Uterus (tissue), 4 donors: ENCODE results near the gene PERM1. TPM values are rescaled to one million over a fixed set of nuclear protein-coding genes. Genes with fewer than 3 reads are reported as not detected.
A peak's percentile ranks its signal among the peaks of the same experiment; 100 is the strongest.

Experiments used
- DNase-seq, 2 donors: peaks; one replicate each; pipeline ENCODE4 v3.0.0-alpha.2; 2019 to 2020
- H3K27ac ChIP-seq, 2 donors: fragments of 200-600 bp; sonication (generic); 1 replicate in 1 of 2; 2 replicates in 1 of 2; pipeline ENCODE4 v1.5.1; 2016 to 2018
- H3K27me3 ChIP-seq, 2 donors: fragments of 200-600 bp; sonication (generic); one replicate each; pipeline ENCODE4 v1.5.1; 2018 to 2019; ENCODE audit warnings: control low read depth in 1 of 2
- H3K36me3 ChIP-seq, 2 donors: fragments of 200-600 bp; sonication (generic); one replicate each; pipeline ENCODE4 v1.5.1; 2019; ENCODE audit warnings: control low read depth in 1 of 2
- H3K4me1 ChIP-seq, 2 donors: fragments of 200-600 bp; sonication (generic); one replicate each; pipeline ENCODE4 v1.5.1; 2018 to 2019; ENCODE audit warnings: control low read depth in 1 of 2
- H3K4me3 ChIP-seq, 2 donors: fragments of 200-600 bp; sonication (generic); 1 replicate in 1 of 2; 2 replicates in 1 of 2; pipeline ENCODE4 v1.5.1; 2018 to 2019; ENCODE audit warnings: mild to moderate bottlenecking in 1 of 2
- H3K9me3 ChIP-seq, 2 donors: fragments of 200-600 bp; sonication (generic); one replicate each; pipeline ENCODE4 v1.5.1; 2019; ENCODE audit warnings: control low read depth in 1 of 2
- POLR2A ChIP-seq, 2 donors: fragments of 450-650 bp; IDR thresholded peaks; one replicate each; pipeline ENCODE4 v1.6.1; 2016; ENCODE audit warnings: antibody characterized with exemption in 2 of 2, mild to moderate bottlenecking in 1 of 2, moderate library complexity in 1 of 2
- intact Hi-C: fragments of 100-400 bp; cut with DNase I; formaldehyde crosslinking; loops from one replicate; pipeline ENCODE4 v1.15.1; 2023; ENCODE audit warnings: low total_unique reads
- total RNA-seq, 4 donors: library from RNA; depleted of rRNA in 3 of 4; stranded (reverse); fragments of >200 nt in 3 of 4; gene quantifications; one replicate each; pipeline versions ENCODE4 v1.1.0 to v1.2.4, GENCODE V29; 2014 to 2023
- TF ChIP-seq, protein P1 (sequence below), 4 experiments: fragments of 200-600 bp in 2 of 4; fragments of 450-650 bp in 2 of 4; sonication (generic) in 2 of 4; IDR thresholded peaks; one replicate each; pipeline ENCODE4 v1.5.1; 2016 to 2019; ENCODE audit warnings: antibody characterized with exemption in 4 of 4, mild to moderate bottlenecking in 2 of 4, moderate library complexity in 1 of 4
- donor health status: DM: yes; HTN: yes; CAD: no.

The PERM1 gene
- total RNA-seq, 4 donors from 2014 or later: 2.3 TPM; not detected in 3

DNA sequence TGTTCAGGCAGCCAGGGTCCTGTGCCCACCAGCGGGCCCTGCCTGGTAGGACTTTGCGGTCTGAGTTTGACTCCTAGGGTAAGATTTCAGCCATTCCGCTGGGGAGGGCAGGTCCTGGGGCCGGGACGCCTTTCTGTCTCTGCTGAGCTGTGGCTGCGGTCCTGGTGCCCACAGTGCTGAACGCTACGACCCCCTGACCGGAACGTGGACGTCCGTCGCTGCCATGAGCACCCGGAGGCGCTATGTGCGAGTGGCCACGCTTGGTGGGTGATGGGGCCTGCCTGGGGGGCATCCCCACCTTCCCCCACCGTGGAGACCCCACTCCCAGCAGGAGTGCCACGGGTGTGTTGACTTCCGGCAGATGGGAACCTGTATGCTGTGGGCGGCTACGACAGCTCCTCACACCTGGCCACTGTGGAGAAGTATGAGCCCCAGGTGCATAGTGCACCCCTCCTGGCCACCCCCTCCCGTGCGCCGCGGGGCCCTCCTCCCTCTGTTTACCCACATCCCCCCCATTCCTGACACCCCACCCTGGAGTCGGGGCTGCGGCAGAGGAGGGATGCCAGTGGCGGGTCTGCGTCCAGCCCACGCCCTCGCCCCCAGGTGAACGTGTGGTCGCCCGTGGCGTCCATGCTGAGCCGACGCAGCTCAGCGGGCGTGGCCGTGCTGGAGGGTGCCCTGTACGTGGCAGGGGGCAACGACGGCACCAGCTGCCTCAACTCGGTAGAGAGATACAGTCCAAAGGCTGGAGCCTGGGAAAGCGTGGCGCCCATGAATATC is 18.0 kb downstream of the PERM1 start:
- DNase-seq: no peak
- H3K27ac ChIP-seq: no peak overlapping the region
- intact Hi-C loops: no loop called here
- H3K27me3 ChIP-seq: no peaks in the 10 kb centered on the region
- H3K9me3 ChIP-seq: no peaks in the 10 kb centered on the region
- peaks cover 0 to 12% of the 10 kb centered on the region in 2 donors for H3K4me1 ChIP-seq
- no peak overlapping the region for H3K4me3 ChIP-seq
- TF ChIP-seq, protein P1, sequence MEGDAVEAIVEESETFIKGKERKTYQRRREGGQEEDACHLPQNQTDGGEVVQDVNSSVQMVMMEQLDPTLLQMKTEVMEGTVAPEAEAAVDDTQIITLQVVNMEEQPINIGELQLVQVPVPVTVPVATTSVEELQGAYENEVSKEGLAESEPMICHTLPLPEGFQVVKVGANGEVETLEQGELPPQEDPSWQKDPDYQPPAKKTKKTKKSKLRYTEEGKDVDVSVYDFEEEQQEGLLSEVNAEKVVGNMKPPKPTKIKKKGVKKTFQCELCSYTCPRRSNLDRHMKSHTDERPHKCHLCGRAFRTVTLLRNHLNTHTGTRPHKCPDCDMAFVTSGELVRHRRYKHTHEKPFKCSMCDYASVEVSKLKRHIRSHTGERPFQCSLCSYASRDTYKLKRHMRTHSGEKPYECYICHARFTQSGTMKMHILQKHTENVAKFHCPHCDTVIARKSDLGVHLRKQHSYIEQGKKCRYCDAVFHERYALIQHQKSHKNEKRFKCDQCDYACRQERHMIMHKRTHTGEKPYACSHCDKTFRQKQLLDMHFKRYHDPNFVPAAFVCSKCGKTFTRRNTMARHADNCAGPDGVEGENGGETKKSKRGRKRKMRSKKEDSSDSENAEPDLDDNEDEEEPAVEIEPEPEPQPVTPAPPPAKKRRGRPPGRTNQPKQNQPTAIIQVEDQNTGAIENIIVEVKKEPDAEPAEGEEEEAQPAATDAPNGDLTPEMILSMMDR (IDR thresholded peaks at IDR 0.05): no peak
- TF ChIP-seq POLR2A (IDR thresholded peaks at IDR 0.05): no peak
- H3K36me3 ChIP-seq: no peaks in the 10 kb centered on the region

DNA sequence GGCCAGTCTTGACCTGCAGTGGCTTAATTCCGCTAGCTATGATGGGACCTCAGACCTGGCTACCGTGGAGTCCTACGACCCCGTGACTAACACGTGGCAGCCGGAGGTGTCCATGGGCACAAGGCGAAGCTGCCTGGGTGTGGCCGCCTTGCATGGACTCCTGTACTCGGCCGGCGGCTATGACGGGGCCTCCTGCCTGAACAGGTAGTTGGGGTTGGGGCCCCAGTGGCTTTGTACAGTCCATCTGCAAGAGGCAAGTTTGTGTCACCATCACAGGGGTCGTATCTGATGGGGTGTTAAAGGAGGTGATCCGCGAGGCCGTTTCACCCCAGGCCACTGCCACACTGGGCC is 18.6 kb downstream of the PERM1 start:
- Histone ChIP-seq H3K9me3 (no peaks in the 10 kb centered on the region), H3K4me1 (peaks cover 0 to 13% of the 10 kb centered on the region in 2 donors), H3K27ac (no peak overlapping the region), H3K4me3 (no peak overlapping the region), H3K27me3 (no peaks in the 10 kb centered on the region), H3K36me3 (no peaks in the 10 kb centered on the region)
- intact Hi-C loops: no loop called here
- no peak for DNase-seq
- TF ChIP-seq, protein P1 (IDR thresholded peaks at IDR 0.05): no peak
- TF ChIP-seq POLR2A (IDR thresholded peaks at IDR 0.05): no peak

DNA sequence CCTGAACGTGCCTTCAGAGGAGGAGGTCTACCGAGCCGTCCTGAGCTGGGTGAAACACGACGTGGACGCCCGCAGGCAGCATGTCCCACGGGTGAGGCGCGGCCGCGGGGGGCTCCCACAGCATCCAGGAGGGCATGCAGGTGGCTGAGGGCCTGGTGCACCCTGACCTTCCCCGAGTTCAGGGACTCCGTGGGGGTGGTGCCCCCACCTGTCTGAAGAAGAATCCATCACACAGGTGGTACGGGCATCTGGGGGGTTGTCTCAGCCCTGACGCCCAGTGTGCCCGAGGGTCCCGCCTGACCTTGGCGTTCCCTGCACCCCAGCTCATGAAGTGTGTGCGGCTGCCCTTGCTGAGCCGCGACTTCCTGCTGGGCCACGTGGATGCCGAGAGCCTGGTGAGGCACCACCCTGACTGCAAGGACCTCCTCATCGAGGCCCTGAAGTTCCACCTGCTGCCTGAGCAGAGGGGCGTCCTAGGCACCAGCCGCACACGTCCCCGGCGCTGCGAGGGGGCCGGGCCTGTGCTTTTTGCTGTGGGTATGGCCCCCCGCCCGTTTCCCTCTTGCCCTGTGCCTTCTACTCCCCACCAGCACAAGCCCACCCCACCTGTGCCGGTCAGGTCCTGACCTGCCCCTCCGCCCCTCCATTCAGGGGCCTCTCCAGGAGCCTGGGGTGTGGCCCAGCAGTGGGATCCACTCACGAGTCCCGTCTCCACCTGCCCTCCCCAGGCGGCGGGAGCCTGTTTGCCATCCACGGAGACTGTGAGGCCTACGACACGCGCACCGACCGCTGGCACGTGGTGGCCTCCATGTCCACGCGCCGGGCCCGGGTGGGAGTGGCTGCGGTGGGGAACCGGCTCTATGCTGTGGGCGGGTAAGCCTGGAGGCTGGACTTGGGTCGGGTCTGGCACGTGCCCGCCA is 19.3 kb downstream of the PERM1 start:
- no peaks in the 10 kb centered on the region for H3K27me3 ChIP-seq
- H3K4me1 ChIP-seq: peaks cover 5 to 19% of the 10 kb centered on the region in 2 donors
- H3K9me3 ChIP-seq: no peaks in the 10 kb centered on the region
- H3K27ac ChIP-seq: no peak overlapping the region
- no peak overlapping the region for H3K4me3 ChIP-seq
- no peaks in the 10 kb centered on the region for H3K36me3 ChIP-seq
- DNase-seq: no peak
- TF ChIP-seq, protein P1 (IDR thresholded peaks at IDR 0.05): no peak
- no peak for TF ChIP-seq POLR2A (IDR thresholded peaks at IDR 0.05)
- intact Hi-C loops: no loop called here

DNA sequence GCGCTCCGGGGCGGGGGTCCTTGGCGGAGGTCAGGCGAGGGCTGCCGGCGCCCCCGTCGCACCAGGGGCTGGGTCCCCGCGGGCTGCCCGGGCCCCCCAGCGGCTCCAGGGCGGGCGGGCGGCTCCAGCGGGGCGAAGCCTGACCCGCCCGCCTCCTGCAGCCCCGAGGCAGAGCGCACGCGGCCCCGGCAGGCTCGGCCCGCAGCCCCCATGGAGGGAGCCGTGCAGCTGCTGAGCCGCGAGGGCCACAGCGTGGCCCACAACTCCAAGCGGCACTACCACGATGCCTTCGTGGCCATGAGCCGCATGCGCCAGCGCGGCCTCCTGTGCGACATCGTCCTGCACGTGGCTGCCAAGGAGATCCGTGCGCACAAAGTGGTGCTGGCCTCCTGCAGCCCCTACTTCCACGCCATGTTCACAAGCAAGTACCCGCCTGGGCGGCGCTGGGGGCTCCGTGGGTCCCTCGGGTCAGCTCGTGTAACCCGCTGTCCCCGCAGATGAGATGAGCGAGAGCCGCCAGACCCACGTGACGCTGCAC is 20.7 kb downstream of the PERM1 start:
- Histone ChIP-seq H3K27ac (no peak overlapping the region), H3K36me3 (no peaks in the 10 kb centered on the region), H3K4me3 (peak overlapping the region; percentile 46 to 62), H3K4me1 (peaks cover 8 to 18% of the 10 kb centered on the region in 2 donors), H3K9me3 (no peaks in the 10 kb centered on the region), H3K27me3 (no peaks in the 10 kb centered on the region)
- no peak for DNase-seq
- intact Hi-C loops: no loop called here
- TF ChIP-seq, protein P1 (IDR thresholded peaks at IDR 0.05): no peak
- TF ChIP-seq POLR2A (IDR thresholded peaks at IDR 0.05): peak in 1 of 2 donors; percentile 4
